Measurements from ENCODE around the gene NXNL2.

- no peak for TF ChIP-seq CTCF (IDR thresholded peaks at IDR 0.05)
- TF ChIP-seq POLR2A (IDR thresholded peaks at IDR 0.05), result no peak
Measured at GRCh38 chr9:88538311-88539085, 3.5 kb downstream of the NXNL2 start.

Data from body of pancreas (tissue), 4 donors.